HEK293 (cell line): ENCODE results near the gene GPRIN2.
"Not testable (repeated sequence)": the region's sequence is repeated elsewhere in the genome, so short reads cannot be mapped to it uniquely, and the experiment has no call there.

Experiments used
- CTCF ChIA-PET: fragments of 350-600 bp; formaldehyde crosslinking; extraction: SDS; loops from one replicate; lab custom pipeline; 2021; ENCODE audit warnings: antibody characterized with exemption; lab: Yijun Ruan, JAX
- POLR2A ChIA-PET: fragments of 300-600 bp; formaldehyde crosslinking; extraction: SDS; loops from one replicate; lab custom pipeline; 2020; ENCODE audit warnings: antibody characterized with exemption, inconsistent platforms; lab: Yijun Ruan, JAX
- H3K27ac ChIP-seq: fragments of 200-500 bp; sonication (Bioruptor generic); 2 replicates; pipeline ENCODE4 v1.5.1; 2014; ENCODE audit warnings: low read depth, low read length, control low read depth, inconsistent platforms; ENCODE audit errors: extremely low read depth
- H3K36me3 ChIP-seq, 2 experiments: fragments of 200-500 bp in 1 of 2; sonication (Bioruptor generic) in 1 of 2; 1 replicate in 1 of 2; 2 replicates in 1 of 2; pipeline ENCODE4 v1.5.1; 2014 to 2017; ENCODE audit warnings: inconsistent platforms in 2 of 2, low read length in 2 of 2; ENCODE audit not compliant: control insufficient read depth in 2 of 2, insufficient read depth in 1 of 2
- H3K4me1 ChIP-seq: fragments of 200-500 bp; sonication (Bioruptor generic); 2 replicates; pipeline ENCODE4 v1.5.1; 2014; ENCODE audit warnings: mild to moderate bottlenecking, low read length, inconsistent platforms; ENCODE audit not compliant: control insufficient read depth, insufficient read depth
- H3K4me3 ChIP-seq: 2 replicates; pipeline ENCODE4 v1.5.1; 2011; ENCODE audit warnings: low read depth, mild to moderate bottlenecking, control low read depth, low read length, moderate library complexity
- H3K9me3 ChIP-seq: fragments of 200-500 bp; sonication (Bioruptor generic); 2 replicates; pipeline ENCODE4 v1.5.1; 2014; ENCODE audit warnings: low read depth, low read length, inconsistent platforms; ENCODE audit not compliant: control insufficient read depth, insufficient read depth
- GLI2 ChIP-seq: fragments of 450-650 bp; formaldehyde crosslinking; IDR thresholded peaks from 2 replicates; pipeline ENCODE4; 2017; ENCODE audit warnings: missing biosample characterization, missing genetic modification characterization, low read depth, borderline replicate concordance
- HOXA7 ChIP-seq: sonication (generic); formaldehyde crosslinking; IDR thresholded peaks from 2 replicates; pipeline ENCODE4 v1.8.1; 2022; ENCODE audit warnings: missing genetic modification reagents, borderline replicate concordance
- PRDM1 ChIP-seq: fragments of 450-650 bp; formaldehyde crosslinking; IDR thresholded peaks from 2 replicates; pipeline ENCODE4; 2016; ENCODE audit warnings: missing biosample characterization, missing genetic modification characterization
- SALL2 ChIP-seq: fragments of 450-650 bp; formaldehyde crosslinking; IDR thresholded peaks from 2 replicates; pipeline ENCODE4 v1.5.0; 2017; ENCODE audit warnings: missing biosample characterization, mild to moderate bottlenecking, missing genetic modification characterization, borderline replicate concordance
- WT1 ChIP-seq: fragments of 450-650 bp; formaldehyde crosslinking; IDR thresholded peaks from 2 replicates; pipeline ENCODE4 v1.5.1; 2016; ENCODE audit warnings: missing biosample characterization, missing genetic modification characterization
- ZFP41 ChIP-seq: fragments of 450-650 bp; formaldehyde crosslinking; IDR thresholded peaks from 2 replicates; pipeline ENCODE4 v1.5.1; 2016; ENCODE audit warnings: missing biosample characterization, missing genetic modification characterization, borderline replicate concordance
- ZNF132 ChIP-seq: fragments of 450-650 bp; formaldehyde crosslinking; IDR thresholded peaks from 2 replicates; pipeline ENCODE4 v1.5.1; 2017; ENCODE audit warnings: missing biosample characterization, missing genetic modification characterization, borderline replicate concordance
- ZNF19 ChIP-seq: fragments of 450-650 bp; formaldehyde crosslinking; IDR thresholded peaks from 2 replicates; pipeline ENCODE4; 2016; ENCODE audit warnings: missing biosample characterization, missing genetic modification characterization, low read depth
- ZNF202 ChIP-seq: fragments of 450-650 bp; formaldehyde crosslinking; IDR thresholded peaks from 2 replicates; pipeline ENCODE4 v1.5.1; 2016; ENCODE audit warnings: missing biosample characterization, missing genetic modification characterization, borderline replicate concordance
- ZNF214 ChIP-seq: fragments of 450-650 bp; formaldehyde crosslinking; IDR thresholded peaks from 2 replicates; pipeline ENCODE4 v1.5.1; 2017; ENCODE audit warnings: missing biosample characterization, mild to moderate bottlenecking, missing genetic modification characterization, borderline replicate concordance
- ZNF23 ChIP-seq: fragments of 450-650 bp; formaldehyde crosslinking; IDR thresholded peaks from 2 replicates; pipeline ENCODE4 v1.5.1; 2016; ENCODE audit warnings: missing biosample characterization, missing genetic modification characterization, borderline replicate concordance
- ZNF391 ChIP-seq: fragments of 450-650 bp; formaldehyde crosslinking; IDR thresholded peaks from 2 replicates; pipeline ENCODE4 v1.5.1; 2016; ENCODE audit warnings: low read depth, missing biosample characterization, missing genetic modification characterization, borderline replicate concordance
- ZNF426 ChIP-seq: fragments of 450-650 bp; formaldehyde crosslinking; IDR thresholded peaks from 2 replicates; pipeline ENCODE4 v1.5.1; 2017; ENCODE audit warnings: missing biosample characterization, missing genetic modification characterization, mild to moderate bottlenecking, inconsistent platforms, moderate library complexity
- ZNF548 ChIP-seq: fragments of 450-650 bp; formaldehyde crosslinking; IDR thresholded peaks from 2 replicates; pipeline ENCODE4 v1.5.1; 2016; ENCODE audit warnings: missing biosample characterization, missing genetic modification characterization
- ZNF596 ChIP-seq: fragments of 450-650 bp; IDR thresholded peaks from 2 replicates; pipeline ENCODE4 v1.5.0; 2018; ENCODE audit warnings: missing biosample characterization, mild to moderate bottlenecking, missing genetic modification characterization, moderate library complexity
- ZNF621 ChIP-seq: fragments of 450-650 bp; formaldehyde crosslinking; IDR thresholded peaks from 2 replicates; pipeline ENCODE4 v1.5.1; 2017; ENCODE audit warnings: missing biosample characterization, missing genetic modification characterization
- ZNF658 ChIP-seq: fragments of 450-650 bp; formaldehyde crosslinking; IDR thresholded peaks from 2 replicates; pipeline ENCODE4; 2016; ENCODE audit warnings: missing biosample characterization, missing genetic modification characterization
- ZNF747 ChIP-seq: fragments of 450-650 bp; formaldehyde crosslinking; IDR thresholded peaks from 2 replicates; pipeline ENCODE4 v1.5.1; 2016; ENCODE audit warnings: missing biosample characterization, missing genetic modification characterization
- ZNF776 ChIP-seq: fragments of 450-650 bp; formaldehyde crosslinking; IDR thresholded peaks from 2 replicates; pipeline ENCODE4 v1.5.0; 2017; ENCODE audit warnings: missing biosample characterization, missing genetic modification characterization, borderline replicate concordance
- TF ChIP-seq, protein P1 (sequence below): fragments of 450-650 bp; formaldehyde crosslinking; IDR thresholded peaks from 2 replicates; pipeline ENCODE4 v1.5.1; 2016; ENCODE audit warnings: missing biosample characterization, missing genetic modification characterization, borderline replicate concordance
- TF ChIP-seq, protein P2 (sequence below): fragments of 450-650 bp; formaldehyde crosslinking; IDR thresholded peaks from 2 replicates; pipeline ENCODE4 v1.5.1; 2016; ENCODE audit warnings: missing biosample characterization, missing genetic modification characterization
- TF ChIP-seq, protein P3 (sequence below): fragments of 450-650 bp; formaldehyde crosslinking; IDR thresholded peaks from 2 replicates; pipeline ENCODE4 v1.5.1; 2017; ENCODE audit warnings: missing biosample characterization, missing genetic modification characterization

The GPRIN2 gene

DNA sequence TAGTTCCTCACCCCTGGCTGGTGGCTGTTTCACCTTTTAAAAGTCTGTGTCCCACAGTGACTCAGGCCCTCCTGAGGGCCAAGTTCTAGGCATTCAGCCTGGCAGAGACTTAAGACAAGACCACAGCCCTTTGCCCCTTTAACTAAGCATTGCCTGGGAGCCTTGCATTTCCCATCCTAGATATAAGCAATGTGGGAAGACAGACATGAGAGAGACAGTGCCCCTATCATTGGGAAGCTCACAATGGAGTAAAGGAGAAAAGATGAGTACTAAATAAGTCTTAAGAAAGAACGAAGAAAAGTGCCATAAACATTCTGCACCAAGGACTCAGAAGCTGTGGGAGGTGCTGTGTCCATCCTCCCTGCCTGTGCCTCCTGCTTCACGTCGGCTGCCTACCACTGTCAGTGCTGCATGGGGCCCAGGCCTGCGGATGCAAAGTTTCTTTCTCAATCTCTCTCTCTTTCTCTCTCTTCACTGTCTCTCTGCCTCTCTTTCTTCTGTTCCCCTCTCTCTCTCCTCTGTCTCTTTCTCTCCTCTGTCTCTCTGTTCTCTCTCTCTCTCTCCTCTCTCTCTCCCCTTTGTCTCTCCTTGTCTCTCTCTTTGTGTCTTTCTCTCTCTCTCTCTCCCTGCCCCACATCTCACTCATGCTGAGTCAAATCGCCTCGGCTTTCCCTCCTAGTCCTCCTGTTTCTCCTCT is 21.5 kb downstream of the GPRIN2 start:
- ChIA-PET CTCF (no interaction called here), POLR2A (no interaction called here)
- TF ChIP-seq PRDM1 (tag by site-specific recombination), result peak; percentile 79
- TF ChIP-seq ZNF596 (tag by site-specific recombination), result peak; percentile 95
- peak; percentile 57; the same call in 1 of the 2 replicates for TF ChIP-seq ZNF776 (tag by site-specific recombination)
- no peak for TF ChIP-seq ZFP41 (tag by site-specific recombination)
- TF ChIP-seq ZNF132 (tag by site-specific recombination), result no peak
- peak; percentile 56; the same call in 1 of the 2 replicates for TF ChIP-seq ZNF202
- no peak overlapping the region for H3K27ac ChIP-seq
- no peaks in the 10 kb centered on the region for H3K4me1 ChIP-seq
- no peaks in the 10 kb centered on the region for H3K9me3 ChIP-seq
- H3K4me3 ChIP-seq, result no peak overlapping the region
- H3K36me3 ChIP-seq, result no peaks in the 10 kb centered on the region

DNA sequence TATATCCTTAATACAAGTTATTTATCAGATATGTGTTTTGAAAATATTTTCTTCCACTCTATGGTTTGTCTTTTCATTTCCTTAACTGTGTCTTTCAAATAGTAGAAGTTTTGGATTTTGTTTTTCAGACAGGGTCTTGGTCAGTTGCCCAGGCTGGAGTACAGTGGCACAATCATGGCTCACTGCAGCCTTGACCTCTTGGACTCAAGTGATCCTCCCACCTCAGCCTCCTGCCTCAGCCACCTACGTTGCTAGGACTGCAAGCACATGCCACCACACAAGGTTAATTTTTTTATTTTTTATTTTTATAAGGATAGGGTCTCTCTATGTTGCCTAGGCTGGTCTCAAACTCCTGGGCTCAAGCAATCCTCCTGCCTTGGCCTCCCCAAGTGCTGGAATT is 24.2 kb downstream of the GPRIN2 start:
- H3K36me3 ChIP-seq, H3K9me3 ChIP-seq, H3K4me3 ChIP-seq, H3K27ac ChIP-seq, POLR2A ChIA-PET, H3K4me1 ChIP-seq, CTCF ChIA-PET: not testable (repeated sequence)

GRCh38 chr10:46530249-46531186 is 25.9 kb downstream of the GPRIN2 start:
- Histone ChIP-seq H3K36me3 (no peaks in the 10 kb centered on the region; a peak in 1 of 3 replicates), H3K4me3 (no peak overlapping the region), H3K4me1 (no peaks in the 10 kb centered on the region), H3K9me3 (no peaks in the 10 kb centered on the region), H3K27ac (no peak overlapping the region)
- CTCF ChIA-PET, result interaction anchor here (0.6 to 2.3 kb wide), 5 partner anchors 13 to 484 kb away, joined by 3 to 6 read pairs (median 4); no protein-coding TSS in a partner anchor
- POLR2A ChIA-PET, result no interaction called here
- TF ChIP-seq ZNF426 (tag by site-specific recombination), result no peak
- TF ChIP-seq GLI2 (tag by site-specific recombination), result no peak
- TF ChIP-seq ZNF747 (tag by site-specific recombination), result no peak
- TF ChIP-seq WT1 (tag by site-specific recombination), result no peak
- TF ChIP-seq, protein P1, sequence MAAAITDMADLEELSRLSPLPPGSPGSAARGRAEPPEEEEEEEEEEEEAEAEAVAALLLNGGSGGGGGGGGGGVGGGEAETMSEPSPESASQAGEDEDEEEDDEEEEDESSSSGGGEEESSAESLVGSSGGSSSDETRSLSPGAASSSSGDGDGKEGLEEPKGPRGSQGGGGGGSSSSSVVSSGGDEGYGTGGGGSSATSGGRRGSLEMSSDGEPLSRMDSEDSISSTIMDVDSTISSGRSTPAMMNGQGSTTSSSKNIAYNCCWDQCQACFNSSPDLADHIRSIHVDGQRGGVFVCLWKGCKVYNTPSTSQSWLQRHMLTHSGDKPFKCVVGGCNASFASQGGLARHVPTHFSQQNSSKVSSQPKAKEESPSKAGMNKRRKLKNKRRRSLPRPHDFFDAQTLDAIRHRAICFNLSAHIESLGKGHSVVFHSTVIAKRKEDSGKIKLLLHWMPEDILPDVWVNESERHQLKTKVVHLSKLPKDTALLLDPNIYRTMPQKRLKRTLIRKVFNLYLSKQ (tag by site-specific recombination), result no peak
- TF ChIP-seq ZNF23 (tag by site-specific recombination), result no peak
- TF ChIP-seq SALL2 (tag by site-specific recombination), result no peak
- TF ChIP-seq, protein P2, sequence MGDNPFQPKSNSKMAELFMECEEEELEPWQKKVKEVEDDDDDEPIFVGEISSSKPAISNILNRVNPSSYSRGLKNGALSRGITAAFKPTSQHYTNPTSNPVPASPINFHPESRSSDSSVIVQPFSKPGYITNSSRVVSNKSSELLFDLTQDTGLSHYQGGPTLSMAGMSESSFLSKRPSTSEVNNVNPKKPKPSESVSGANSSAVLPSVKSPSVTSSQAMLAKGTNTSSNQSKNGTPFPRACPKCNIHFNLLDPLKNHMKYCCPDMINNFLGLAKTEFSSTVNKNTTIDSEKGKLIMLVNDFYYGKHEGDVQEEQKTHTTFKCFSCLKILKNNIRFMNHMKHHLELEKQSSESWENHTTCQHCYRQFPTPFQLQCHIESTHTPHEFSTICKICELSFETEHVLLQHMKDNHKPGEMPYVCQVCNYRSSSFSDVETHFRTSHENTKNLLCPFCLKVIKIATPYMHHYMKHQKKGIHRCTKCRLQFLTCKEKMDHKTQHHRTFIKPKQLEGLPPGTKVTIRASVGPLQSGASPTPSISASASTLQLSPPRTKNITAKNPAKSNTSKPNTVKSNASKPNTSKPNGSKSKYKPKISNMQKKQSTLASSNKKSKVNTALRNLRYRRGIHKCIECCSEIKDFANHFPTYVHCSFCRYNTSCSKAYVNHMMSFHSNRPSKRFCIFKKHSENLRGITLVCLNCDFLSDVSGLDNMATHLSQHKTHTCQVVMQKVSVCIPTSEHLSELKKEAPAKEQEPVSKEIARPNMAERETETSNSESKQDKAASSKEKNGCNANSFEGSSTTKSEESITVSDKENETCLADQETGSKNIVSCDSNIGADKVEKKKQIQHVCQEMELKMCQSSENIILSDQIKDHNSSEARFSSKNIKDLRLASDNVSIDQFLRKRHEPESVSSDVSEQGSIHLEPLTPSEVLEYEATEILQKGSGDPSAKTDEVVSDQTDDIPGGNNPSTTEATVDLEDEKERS (tag by site-specific recombination), result no peak
- TF ChIP-seq ZNF214 (tag by site-specific recombination), result no peak
- TF ChIP-seq ZNF621 (tag by site-specific recombination), result no peak
- TF ChIP-seq ZNF391 (tag by site-specific recombination), result no peak
- TF ChIP-seq, protein P3, sequence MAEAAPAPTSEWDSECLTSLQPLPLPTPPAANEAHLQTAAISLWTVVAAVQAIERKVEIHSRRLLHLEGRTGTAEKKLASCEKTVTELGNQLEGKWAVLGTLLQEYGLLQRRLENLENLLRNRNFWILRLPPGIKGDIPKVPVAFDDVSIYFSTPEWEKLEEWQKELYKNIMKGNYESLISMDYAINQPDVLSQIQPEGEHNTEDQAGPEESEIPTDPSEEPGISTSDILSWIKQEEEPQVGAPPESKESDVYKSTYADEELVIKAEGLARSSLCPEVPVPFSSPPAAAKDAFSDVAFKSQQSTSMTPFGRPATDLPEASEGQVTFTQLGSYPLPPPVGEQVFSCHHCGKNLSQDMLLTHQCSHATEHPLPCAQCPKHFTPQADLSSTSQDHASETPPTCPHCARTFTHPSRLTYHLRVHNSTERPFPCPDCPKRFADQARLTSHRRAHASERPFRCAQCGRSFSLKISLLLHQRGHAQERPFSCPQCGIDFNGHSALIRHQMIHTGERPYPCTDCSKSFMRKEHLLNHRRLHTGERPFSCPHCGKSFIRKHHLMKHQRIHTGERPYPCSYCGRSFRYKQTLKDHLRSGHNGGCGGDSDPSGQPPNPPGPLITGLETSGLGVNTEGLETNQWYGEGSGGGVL (tag by site-specific recombination), result no peak
- TF ChIP-seq HOXA7 (CRISPR knock-in tag), result no peak
- TF ChIP-seq ZNF548 (tag by site-specific recombination), result no peak
- TF ChIP-seq ZNF19, result no peak
- no peak for TF ChIP-seq ZNF658
